SK-N-SH (cell line): Measurements from ENCODE around the gene KIAA0040. TPM values are rescaled to one million over a fixed set of nuclear protein-coding genes. Genes with fewer than 3 reads are reported as not detected.

Experiments used
- CTCF ChIA-PET: fragments of 300-600, 350-600 bp; formaldehyde crosslinking; extraction: SDS; loops from one replicate; lab custom pipeline; 2021; lab: Yijun Ruan, JAX
- POLR2A ChIA-PET: fragments of 350-600 bp; sonication (Branson Sonifier 250); formaldehyde crosslinking; extraction: SDS; loops from one replicate; lab custom pipeline; 2020; ENCODE audit warnings: antibody characterized with exemption, inconsistent platforms; lab: Yijun Ruan, JAX
- DNase-seq: peaks from one replicate; pipeline ENCODE4 v3.0.0; 2012
- H2AFZ ChIP-seq: fragments of 200-600 bp; sonication (generic); 2 replicates; pipeline ENCODE4 v1.8.1; 2016; ENCODE audit warnings: antibody characterized with exemption, mild to moderate bottlenecking, low read depth
- H3F3A ChIP-seq: fragments of 200-600 bp; sonication (generic); replicated peaks from 2 replicates; pipeline ENCODE3; 2016; ENCODE audit warnings: antibody characterized with exemption, mild to moderate bottlenecking; ENCODE audit not compliant: insufficient read depth
- H3K27ac ChIP-seq, 2 experiments: fragments of 200-500 bp in 1 of 2; fragments of 200-600 bp in 1 of 2; sonication (Bioruptor generic) in 1 of 2; sonication (generic), shearing (Covaris generic) in 1 of 2; 2 replicates each; pipeline versions ENCODE4 v1.5.1 to v1.6.1; 2014 to 2016; ENCODE audit warnings: low read depth in 2 of 2, inconsistent platforms in 1 of 2, low read length in 1 of 2, mild to moderate bottlenecking in 1 of 2, mixed read lengths in 1 of 2
- H3K27me3 ChIP-seq: fragments of 200-600 bp; sonication (generic), shearing (Covaris generic); 2 replicates; pipeline ENCODE4 v1.6.1; 2016; ENCODE audit warnings: mixed run types; ENCODE audit not compliant: insufficient read depth
- H3K36me3 ChIP-seq, 2 experiments: fragments of 200-500 bp in 1 of 2; fragments of 200-600 bp in 1 of 2; sonication (Bioruptor generic) in 1 of 2; sonication (generic) in 1 of 2; replicated peaks in 1 of 2; 2 replicates each; pipeline versions ENCODE3 to v1.5.1; 2014 to 2016; ENCODE audit warnings: low read length in 1 of 2, mild to moderate bottlenecking in 1 of 2; ENCODE audit not compliant: insufficient read depth in 2 of 2, control insufficient read depth in 1 of 2
- H3K4me1 ChIP-seq, 2 experiments: fragments of 200-500 bp in 1 of 2; fragments of 200-600 bp in 1 of 2; sonication (Bioruptor generic) in 1 of 2; sonication (generic), shearing (Covaris generic) in 1 of 2; 2 replicates each; pipeline versions ENCODE4 v1.5.1 to v1.6.1; 2014 to 2016; ENCODE audit warnings: low read depth in 1 of 2, low read length in 1 of 2, mixed run types in 1 of 2; ENCODE audit not compliant: insufficient read depth in 2 of 2, control insufficient read depth in 1 of 2
- H3K4me2 ChIP-seq: fragments of 200-600 bp; sonication (generic), shearing (Covaris generic); 2 replicates; pipeline ENCODE4 v1.6.1; 2017; ENCODE audit warnings: mixed run types
- H3K4me3 ChIP-seq, 2 experiments: fragments of 200-500 bp in 1 of 2; fragments of 200-600 bp in 1 of 2; sonication (Bioruptor generic) in 1 of 2; sonication (generic), shearing (Covaris generic) in 1 of 2; 2 replicates each; pipeline versions ENCODE4 v1.5.1 to v1.8.1; 2014 to 2016; ENCODE audit warnings: low read depth in 2 of 2, inconsistent platforms in 1 of 2, low read length in 1 of 2, mild to moderate bottlenecking in 1 of 2, mixed read lengths in 1 of 2, moderate library complexity in 1 of 2
- H3K79me2 ChIP-seq: fragments of 200-600 bp; sonication (generic); 2 replicates; pipeline ENCODE4 v1.8.1; 2017; ENCODE audit warnings: mild to moderate bottlenecking; ENCODE audit not compliant: insufficient read depth
- H3K9ac ChIP-seq: fragments of 200-600 bp; sonication (generic); 2 replicates; pipeline ENCODE4 v1.6.1; 2017; ENCODE audit warnings: mixed run types
- H3K9me2 ChIP-seq: fragments of 200-600 bp; sonication (generic); 2 replicates; pipeline ENCODE4 v1.6.1; 2017; ENCODE audit warnings: mixed run types
- H3K9me3 ChIP-seq: fragments of 200-600 bp; sonication (generic); 2 replicates; pipeline ENCODE4 v1.6.1; 2017; ENCODE audit warnings: mixed run types, mild to moderate bottlenecking, moderate library complexity
- H4K20me1 ChIP-seq: fragments of 200-600 bp; sonication (generic); 2 replicates; pipeline ENCODE4 v1.6.1; 2017; ENCODE audit warnings: mild to moderate bottlenecking, mixed run types; ENCODE audit not compliant: insufficient read depth
- CHD2 ChIP-seq: fragments of 150-350 bp; IDR thresholded peaks from 2 replicates; pipeline ENCODE4 v1.6.1; 2018; ENCODE audit warnings: low read length; ENCODE audit not compliant: partially characterized antibody
- CTCF ChIP-seq: fragments of 200-600 bp; sonication (generic); IDR thresholded peaks from 2 replicates; pipeline ENCODE4 v1.6.1; 2017; ENCODE audit warnings: antibody characterized with exemption, mild to moderate bottlenecking, moderate library complexity
- ELF1 ChIP-seq: IDR thresholded peaks from 2 replicates; pipeline ENCODE4 v1.4.0; 2012
- EP300 ChIP-seq, 2 experiments: IDR thresholded peaks; 2 replicates each; pipeline versions ENCODE4 v1.4.0 to v1.6.1; 2012; ENCODE audit warnings: borderline replicate concordance in 1 of 2, low read depth in 1 of 2, low read length in 1 of 2
- FOSL2 ChIP-seq: IDR thresholded peaks from 2 replicates; pipeline ENCODE4 v1.4.0; 2012; ENCODE audit warnings: low read depth, mild to moderate bottlenecking, moderate library complexity, borderline replicate concordance
- MAX ChIP-seq: IDR thresholded peaks from 2 replicates; pipeline ENCODE4 v1.4.0; 2012; ENCODE audit warnings: low read depth
- MXI1 ChIP-seq: IDR thresholded peaks from 2 replicates; pipeline ENCODE4 v1.6.1; 2012; ENCODE audit warnings: mild to moderate bottlenecking, low read depth, low read length, improper control_type of control experiment
- NFIC ChIP-seq: IDR thresholded peaks from 2 replicates; pipeline ENCODE4 v1.4.0; 2012; ENCODE audit warnings: borderline replicate concordance
- POLR2AphosphoS5 ChIP-seq: IDR thresholded peaks from 2 replicates; pipeline ENCODE4 v1.6.1; 2012; ENCODE audit warnings: low read depth, low read length
- RAD21 ChIP-seq: IDR thresholded peaks from 2 replicates; pipeline ENCODE4 v1.6.1; 2012; ENCODE audit warnings: mild to moderate bottlenecking, low read length
- REST ChIP-seq: IDR thresholded peaks from 2 replicates; pipeline ENCODE4 v1.6.1; 2012; ENCODE audit warnings: mild to moderate bottlenecking, low read depth, low read length, moderate library complexity
- SMC3 ChIP-seq: IDR thresholded peaks from 2 replicates; pipeline ENCODE4 v1.6.1; 2012; ENCODE audit warnings: low read depth, low read length, improper control_type of control experiment
- TAF1 ChIP-seq: IDR thresholded peaks from 2 replicates; pipeline ENCODE4 v1.6.1; 2012; ENCODE audit warnings: low read depth, mild to moderate bottlenecking, low read length, moderate library complexity, borderline replicate concordance
- TCF12 ChIP-seq: IDR thresholded peaks from 2 replicates; pipeline ENCODE4 v1.4.0; 2012
- TEAD4 ChIP-seq: IDR thresholded peaks from 2 replicates; pipeline ENCODE4 v1.4.0; 2012; ENCODE audit warnings: mild to moderate bottlenecking, borderline replicate concordance; ENCODE audit not compliant: insufficient read depth
- USF1 ChIP-seq: IDR thresholded peaks from 2 replicates; pipeline ENCODE4 v1.4.0; 2012; ENCODE audit warnings: low read depth, borderline replicate concordance
- WGBS: methylation state at CpG from one replicate; pipeline ENCODE4 v1.1.6; 2017; ENCODE audit warnings: low lambda C conversion rate; 5-methylcytosine and 5-hydroxymethylcytosine counted together
- polyA plus RNA-seq, 3 experiments: library from polyadenylated mRNA; depleted of rRNA; stranded (reverse); fragments of >200 nt; gene quantifications; 2 replicates each; pipeline ENCODE4 v1.2.3, GENCODE V29; 2012

The KIAA0040 gene
- polyA plus RNA-seq, 1 of the 3 experiments (the other 2 are of a cell fraction) = 0.08 TPM

GRCh38 chr1:175210744-175211143, 18.2 kb upstream of the KIAA0040 start:
- DNase-seq = no peak
- Histone ChIP-seq H3K9me2 (no peaks in the 10 kb centered on the region), H3F3A (no peaks in the 10 kb centered on the region), H3K36me3 (no peaks in the 10 kb centered on the region), H3K27ac (no peak overlapping the region), H2AFZ (no peak overlapping the region), H3K79me2 (no peaks in the 10 kb centered on the region), H4K20me1 (no peaks in the 10 kb centered on the region), H3K4me1 (peaks cover 0 to 2% of the 10 kb centered on the region in 2 experiments; a peak in 2 of 4 replicates), H3K27me3 (no peaks in the 10 kb centered on the region), H3K4me3 (no peak overlapping the region), H3K4me2 (no peak overlapping the region), H3K9ac (no peak overlapping the region), H3K9me3 (0 out of 2 replicates have a peak, but pooled peaks cover 6% of the 10 kb centered on the region)
- WGBS = 11% methylated on average over 4 of the region's 4 CpGs
- no peak for TF ChIP-seq REST
- no peak for TF ChIP-seq TAF1
- no peak for TF ChIP-seq POLR2AphosphoS5
- no peak for TF ChIP-seq FOSL2
- TF ChIP-seq EP300 (IDR thresholded peaks at IDR 0.05; ENCODE audit: borderline replicate concordance in 1 of 2, low read depth in 1 of 2, low read length in 1 of 2) = no peak
- no peak for TF ChIP-seq CTCF
- TF ChIP-seq USF1 = no peak
- TF ChIP-seq SMC3 = no peak
- ChIA-PET POLR2A (no interaction called here), CTCF (no interaction called here)

- POLR2A ChIA-PET = no interaction called here
- no peaks in the 10 kb centered on the region for H3F3A ChIP-seq
- no peak for DNase-seq
- 0 out of 2 replicates have a peak, but pooled peaks cover 6% of the 10 kb centered on the region for H3K9me3 ChIP-seq
- TF ChIP-seq TCF12 (no peak), ELF1 (no peak), RAD21 (no peak), NFIC (no peak), TEAD4 (no peak), CHD2 (no peak), MXI1 (no peak), MAX (no peak), TAF1 (no peak)
- no peak overlapping the region for H3K27ac ChIP-seq
- no peaks in the 10 kb centered on the region for H3K4me1 ChIP-seq
- H3K9me2 ChIP-seq = no peaks in the 10 kb centered on the region
- H3K4me2 ChIP-seq = no peak overlapping the region
- no peaks in the 10 kb centered on the region for H3K79me2 ChIP-seq
- H2AFZ ChIP-seq = no peak overlapping the region
- no peaks in the 10 kb centered on the region for H3K36me3 ChIP-seq
- H3K27me3 ChIP-seq = no peaks in the 10 kb centered on the region
- no peak overlapping the region for H3K4me3 ChIP-seq
- 25% methylated on average over 1 of the region's 1 CpG for WGBS
- no peaks in the 10 kb centered on the region for H4K20me1 ChIP-seq
- CTCF ChIA-PET = interaction anchor here (0.9 kb wide), 1 partner anchor 36 kb away, joined by 3 read pairs; no protein-coding TSS in a partner anchor
- H3K9ac ChIP-seq = no peak overlapping the region
Observed at GRCh38 chr1:175209493-175209921, 16.9 kb upstream of the KIAA0040 start.
